ENCODE data around the gene THAP5.

DNA sequence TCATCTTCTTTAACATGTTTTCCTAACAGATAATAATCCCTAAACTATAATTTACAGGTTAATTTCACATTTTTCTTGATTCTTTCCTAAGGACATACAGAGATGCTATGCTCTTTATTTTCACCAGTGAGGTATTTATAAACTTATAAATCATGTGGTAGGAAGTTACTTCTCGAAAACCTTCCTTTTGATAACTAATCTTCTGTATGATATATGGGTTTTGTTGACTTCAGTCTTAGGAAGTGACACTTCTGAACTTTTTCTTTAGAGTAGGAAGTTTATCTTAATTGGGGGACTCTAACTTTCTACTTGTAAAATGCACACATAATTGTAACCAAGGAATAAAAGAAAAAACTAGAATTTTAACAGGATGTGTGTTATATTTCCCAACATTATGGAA lies 33.8 kb downstream of the THAP5 start:
- TF ChIP-seq EP300 (IDR thresholded peaks at IDR 0.05), result no peak
- no peak for TF ChIP-seq POLR2A (IDR thresholded peaks at IDR 0.05; ENCODE audit: low read depth)
- TF ChIP-seq, protein P1, sequence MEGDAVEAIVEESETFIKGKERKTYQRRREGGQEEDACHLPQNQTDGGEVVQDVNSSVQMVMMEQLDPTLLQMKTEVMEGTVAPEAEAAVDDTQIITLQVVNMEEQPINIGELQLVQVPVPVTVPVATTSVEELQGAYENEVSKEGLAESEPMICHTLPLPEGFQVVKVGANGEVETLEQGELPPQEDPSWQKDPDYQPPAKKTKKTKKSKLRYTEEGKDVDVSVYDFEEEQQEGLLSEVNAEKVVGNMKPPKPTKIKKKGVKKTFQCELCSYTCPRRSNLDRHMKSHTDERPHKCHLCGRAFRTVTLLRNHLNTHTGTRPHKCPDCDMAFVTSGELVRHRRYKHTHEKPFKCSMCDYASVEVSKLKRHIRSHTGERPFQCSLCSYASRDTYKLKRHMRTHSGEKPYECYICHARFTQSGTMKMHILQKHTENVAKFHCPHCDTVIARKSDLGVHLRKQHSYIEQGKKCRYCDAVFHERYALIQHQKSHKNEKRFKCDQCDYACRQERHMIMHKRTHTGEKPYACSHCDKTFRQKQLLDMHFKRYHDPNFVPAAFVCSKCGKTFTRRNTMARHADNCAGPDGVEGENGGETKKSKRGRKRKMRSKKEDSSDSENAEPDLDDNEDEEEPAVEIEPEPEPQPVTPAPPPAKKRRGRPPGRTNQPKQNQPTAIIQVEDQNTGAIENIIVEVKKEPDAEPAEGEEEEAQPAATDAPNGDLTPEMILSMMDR (IDR thresholded peaks at IDR 0.05), result no peak
